Measurements from ENCODE around the gene RELCH.
A peak's percentile ranks its signal among the peaks of the same experiment; 100 is the strongest.

The RELCH gene

DNA sequence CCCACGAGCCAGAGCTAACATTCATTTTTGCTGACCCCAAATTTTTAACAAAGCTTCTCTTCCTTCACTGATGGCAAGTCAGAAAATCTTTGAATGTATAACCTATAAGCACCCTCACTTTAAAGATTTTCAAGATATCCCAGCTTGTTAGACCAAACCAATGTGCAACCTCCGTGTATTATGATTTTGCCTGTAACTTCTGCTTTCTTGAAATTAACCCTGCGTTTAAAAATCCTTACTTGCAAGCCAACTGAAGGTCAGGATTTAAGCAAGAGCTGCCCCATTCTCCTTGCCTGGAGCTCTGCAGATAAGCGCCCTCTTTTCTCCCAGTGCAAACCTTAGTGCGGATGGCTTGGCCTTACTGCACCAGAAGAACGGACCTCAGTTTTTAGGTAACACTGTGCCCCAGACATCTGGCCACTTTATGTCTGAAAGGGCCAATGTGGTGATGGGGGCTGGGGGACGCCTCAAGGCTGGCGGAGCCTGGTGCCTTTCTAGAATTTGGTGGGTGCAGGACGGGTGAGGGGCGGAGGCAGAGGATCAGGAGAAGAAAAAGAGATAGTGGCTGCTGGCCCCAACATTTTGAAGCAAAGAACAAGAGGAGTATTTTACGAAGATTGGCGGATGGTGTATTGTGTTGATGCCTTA, 137.2 kb downstream of the RELCH start:
- DNase-seq, result no peak

DNA sequence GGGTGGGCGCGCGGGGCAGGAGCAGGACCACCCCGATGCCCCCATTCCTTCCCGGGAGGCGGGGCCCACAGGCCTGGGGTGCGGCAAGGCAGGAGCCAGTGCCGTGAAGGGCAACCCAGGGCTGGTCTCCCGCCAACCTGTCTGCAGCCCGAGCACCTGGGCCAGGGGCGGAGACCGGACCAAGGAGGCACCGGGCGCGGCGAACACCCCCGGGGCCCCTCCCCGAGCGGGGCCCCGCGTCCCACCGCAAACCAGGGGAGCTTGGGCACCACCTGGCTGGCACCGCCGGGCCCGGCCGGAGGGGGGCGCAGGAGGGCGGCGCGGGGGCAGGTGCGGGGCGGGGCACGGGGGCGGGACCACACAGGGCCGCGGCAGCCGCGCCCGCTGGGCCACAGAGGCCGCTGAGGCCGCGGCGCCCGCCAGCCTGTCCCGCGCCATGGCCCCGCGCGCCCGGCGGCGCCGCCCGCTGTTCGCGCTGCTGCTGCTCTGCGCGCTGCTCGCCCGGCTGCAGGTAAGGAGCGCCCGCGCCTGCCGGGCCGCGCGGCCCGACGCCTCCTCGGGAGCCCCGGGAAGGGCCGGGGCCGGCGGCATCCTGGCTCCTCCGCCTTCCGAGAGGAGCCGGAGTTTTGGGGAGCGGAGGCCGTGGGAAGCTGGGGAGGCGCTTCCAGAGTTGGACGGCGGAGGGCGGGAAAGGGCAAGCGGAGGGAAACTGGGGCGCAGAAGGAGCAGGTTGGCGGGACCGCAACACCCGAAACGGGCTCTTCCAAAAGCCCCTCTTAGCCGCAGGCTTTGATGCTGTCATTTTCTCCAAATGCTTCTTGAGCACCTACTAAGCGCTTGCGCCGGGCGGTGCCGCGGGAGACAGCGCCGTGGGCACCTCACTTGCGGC, 138.1 kb downstream of the RELCH start, which contains the start of gene TNFRSF11A:
Gene TNFRSF11A (plus strand): TSS at position 394 of the 889 bp plus-strand sequence. CDS start 43 bp downstream, at position 437.
- no peak for DNase-seq

DNA sequence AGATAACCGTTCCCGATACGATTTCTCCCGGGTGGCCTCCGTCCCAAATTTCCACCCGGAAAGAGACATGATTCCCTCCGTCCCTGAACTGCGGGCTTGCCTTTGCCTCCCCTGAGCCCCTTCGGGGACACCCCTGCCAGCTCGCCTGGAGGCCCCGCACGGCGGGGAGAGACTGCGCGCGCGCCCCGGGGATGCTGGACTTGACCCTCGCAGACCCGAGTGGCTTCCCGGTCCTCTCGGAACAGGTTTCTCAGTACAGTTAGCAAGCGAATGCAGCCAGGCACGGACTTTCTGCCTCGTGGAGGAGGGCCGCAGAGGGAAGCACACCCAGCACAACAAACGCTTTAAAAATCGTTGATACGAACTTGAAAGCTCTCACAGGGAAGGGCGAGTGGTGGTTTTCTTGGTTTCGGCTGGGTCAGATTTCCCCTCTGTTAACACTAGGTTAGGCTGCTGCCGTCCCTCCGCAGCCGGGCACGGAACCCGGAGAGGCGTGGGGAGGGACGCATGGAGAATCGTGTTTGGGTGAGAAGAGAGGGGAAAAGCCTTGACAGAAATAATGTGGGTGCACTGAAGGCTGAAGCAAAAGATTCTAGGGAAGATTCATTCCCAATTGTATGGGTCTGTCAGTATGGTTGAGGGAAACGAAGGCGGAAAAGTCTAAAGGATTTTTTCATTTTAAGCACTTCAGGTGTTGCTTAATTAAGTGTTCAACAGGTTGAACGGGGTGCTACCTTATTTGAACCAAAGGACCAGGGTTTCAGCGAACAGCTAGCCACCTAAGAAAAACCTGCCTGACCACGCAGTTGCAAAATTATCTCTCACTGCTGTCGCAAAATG, 139.0 kb downstream of the RELCH start:
- DNase-seq, result no peak

DNA sequence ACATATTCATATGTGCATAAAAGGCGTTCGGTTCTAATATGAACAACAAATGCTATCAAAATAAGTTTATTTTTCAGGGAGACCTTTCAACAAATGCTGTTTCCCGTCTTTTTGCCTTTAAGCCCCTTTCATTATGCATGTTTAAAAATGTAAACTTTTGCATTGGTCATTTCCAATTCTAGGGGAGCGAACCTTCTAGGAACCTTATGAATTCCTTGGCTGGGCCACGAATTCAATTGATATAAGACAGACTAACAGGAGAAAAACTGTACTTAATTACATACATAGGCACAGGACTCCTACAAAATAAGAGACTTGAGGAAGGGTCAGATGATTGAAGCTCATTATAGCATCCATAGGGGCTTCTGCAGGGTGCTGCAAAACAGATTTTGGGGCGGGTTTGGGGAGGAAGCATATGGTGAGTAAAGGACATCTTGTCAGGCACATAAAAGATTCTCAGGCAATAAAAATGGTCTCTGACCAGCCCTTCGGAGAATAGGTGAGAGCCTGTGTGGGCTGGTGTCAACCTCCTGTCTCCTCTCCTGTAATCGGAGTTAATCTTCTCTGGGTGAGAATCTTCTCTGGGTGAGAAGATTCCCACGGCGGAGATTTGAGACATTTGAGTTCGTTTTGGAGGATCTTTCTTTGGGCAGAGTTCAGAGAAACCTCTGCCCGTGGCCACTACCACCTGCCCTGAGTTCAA, 139.7 kb downstream of the RELCH start:
- no peak for DNase-seq

DNA sequence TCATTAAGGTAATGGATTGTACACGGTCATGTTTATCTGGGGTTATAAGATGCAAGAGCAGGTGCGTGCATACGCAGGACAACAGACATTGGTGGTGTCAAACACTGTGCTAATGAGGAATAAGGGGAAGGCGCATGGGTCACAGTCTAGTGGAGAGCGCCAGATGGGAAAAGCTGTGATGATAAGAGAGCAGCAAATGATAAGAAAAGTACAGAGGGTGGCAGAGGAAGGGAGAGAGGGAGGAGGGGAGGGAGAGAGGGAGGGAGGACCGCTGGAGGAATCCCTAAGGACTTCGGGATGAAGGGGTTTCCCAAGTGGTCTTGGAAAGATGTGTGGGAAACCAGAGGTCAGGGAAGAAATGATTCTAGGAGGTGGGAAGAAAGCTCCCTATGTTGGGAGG, 140.9 kb downstream of the RELCH start:
- no peak for DNase-seq

DNA sequence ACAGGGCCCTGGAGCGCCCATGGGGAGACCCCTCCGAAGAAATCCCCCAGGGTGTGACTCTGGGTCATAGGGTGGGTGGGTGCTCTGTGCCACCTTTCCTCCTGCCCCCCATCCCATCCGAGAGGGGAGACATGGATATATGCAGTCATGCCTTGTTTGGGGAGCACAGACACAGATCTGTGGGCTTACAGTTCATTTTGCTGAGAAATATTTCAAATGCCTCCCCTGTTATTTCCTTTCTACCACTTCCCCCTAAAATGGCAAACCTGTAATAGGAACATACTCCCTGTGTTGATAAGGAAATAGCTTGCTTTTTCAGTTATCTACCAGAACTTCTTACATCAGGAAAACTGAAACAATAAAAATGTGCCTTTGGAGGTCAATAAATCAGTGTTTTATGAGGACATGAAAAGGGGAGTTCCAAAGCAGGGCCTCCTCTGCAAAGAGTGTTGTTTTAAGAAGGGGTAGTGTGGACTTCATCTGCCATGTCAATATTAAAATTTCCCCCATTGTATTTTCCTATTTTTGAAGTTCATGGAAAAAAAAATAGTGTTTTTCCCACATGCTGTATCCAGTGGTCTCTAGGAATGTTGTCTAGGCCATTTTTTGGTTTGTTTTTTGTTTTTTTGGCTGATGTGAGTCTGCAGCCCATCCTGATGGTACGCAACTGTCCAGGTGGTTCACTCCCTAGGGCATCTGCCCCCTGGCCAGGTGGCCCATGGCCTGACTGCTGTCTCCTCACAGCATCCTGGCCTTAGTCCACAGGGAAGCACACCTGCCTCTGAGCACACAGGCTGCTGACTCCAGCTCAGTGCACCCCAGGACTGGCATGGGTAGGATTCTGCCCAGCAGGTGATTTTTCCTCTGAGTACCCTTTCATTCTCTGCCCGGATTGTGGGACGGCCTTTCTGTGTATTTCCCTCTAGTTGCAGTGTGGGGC, 141.8 kb downstream of the RELCH start:
- no peak for DNase-seq

DNA sequence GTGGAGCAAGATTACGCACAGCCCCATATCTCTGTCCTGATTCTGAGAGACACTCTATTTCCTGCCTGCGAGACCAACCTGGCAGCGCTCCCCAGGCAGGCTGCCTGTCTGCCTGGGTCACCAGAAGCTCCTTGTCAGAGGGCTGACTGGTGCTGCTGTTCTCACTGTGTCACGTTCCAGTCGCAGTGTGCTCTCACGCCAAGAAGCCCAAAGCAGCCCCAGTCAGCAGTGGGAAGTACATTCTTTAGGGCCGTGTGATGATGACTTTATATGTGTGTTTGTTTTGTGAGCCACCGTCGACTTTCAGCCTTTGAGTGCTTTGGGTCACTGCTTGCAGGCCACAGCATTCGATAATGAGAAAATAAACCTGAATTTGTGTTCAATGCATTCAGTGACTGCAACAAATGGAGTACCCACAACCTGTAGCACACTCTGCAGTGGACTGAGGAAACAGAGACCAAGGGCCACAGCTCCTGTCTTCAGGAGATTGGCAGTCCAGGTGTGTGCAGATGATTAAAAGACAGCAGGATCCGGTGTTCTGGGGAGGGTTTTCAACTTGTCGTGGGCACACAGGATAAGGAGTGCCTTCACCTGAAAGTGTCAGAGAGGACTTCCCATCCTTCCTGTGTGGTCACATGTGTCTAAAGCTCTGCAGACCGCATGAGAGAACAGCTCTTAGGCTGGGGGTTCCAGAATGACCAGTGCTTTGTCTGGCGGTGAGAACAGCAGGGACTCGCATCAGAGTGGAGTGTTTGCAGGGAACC, 142.8 kb downstream of the RELCH start:
- DNase-seq, result no peak

DNA sequence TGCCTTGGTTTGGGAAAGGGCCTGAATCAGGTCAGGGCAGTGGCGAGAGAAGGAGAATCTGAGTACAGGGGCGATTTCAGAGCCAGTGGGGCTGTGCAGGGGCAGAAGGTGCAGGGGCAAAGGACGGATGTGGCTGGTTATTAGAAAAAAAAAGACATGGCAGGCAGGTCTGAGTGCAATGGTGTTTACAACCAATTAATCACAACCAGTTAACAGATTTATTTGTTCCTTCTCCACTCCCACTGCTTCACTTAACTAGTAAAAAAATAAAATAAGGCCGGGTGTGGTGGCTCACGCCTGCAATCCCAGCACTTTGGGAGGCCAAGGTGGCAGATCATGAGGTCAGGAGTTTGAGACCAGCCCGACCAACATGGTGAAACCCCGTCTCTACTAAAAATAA, 143.6 kb downstream of the RELCH start:
- DNase-seq, result no peak

DNA sequence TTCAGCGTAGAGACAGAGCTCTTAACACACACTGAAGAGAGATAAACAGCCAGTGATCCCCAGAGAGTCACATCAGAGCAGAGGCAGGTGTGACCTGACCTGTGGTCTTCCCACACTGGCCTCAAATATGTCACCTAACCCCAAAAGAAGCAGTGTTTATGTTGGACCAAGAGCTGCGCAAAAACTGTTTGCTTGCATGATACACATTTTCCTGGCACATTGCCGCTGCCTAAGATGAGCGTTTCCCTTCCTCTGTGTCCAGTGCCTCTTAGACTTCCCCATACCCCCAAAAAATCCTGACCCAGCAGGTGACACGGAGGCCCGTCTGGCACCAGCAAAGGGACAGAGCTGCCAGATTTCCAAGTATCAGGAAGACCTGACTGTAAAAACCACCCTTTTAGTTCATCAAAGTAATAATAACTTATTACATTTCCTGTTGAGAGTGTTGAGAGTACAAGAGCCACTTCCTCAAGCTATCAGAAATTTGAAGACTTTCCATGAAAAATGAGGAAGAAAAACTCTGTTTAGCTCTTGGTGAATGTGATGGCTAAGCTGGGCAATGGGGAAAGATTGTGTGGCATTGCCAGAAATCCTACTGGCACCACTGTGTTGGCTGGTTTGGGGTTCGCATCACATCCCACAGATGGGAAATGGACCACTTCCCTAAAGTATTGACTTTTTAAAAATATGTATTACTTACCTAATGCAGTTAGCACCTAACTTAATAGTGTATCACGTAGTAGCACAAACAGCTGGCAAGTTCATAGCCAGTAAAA, 144.7 kb downstream of the RELCH start:
- no peak for DNase-seq

DNA sequence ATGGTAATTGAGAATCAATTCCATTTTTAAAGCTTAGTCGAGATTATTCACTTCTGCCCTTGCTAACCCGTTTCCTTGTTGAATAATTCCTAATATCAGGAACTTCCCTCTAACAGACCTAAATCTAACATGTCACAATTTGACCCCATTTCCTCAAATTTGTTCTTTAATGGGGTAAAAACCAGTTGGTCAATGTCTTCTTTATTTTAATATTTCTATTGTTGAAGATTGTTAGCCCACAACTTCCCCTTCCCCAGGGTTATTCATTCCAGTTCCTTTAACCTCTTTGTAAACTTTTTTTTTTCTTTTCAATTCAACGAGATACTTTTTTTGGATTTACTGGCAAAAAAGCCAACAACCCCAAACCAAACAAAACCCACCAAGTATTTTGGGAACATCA, 145.4 kb downstream of the RELCH start:
- no peak for DNase-seq

DNA sequence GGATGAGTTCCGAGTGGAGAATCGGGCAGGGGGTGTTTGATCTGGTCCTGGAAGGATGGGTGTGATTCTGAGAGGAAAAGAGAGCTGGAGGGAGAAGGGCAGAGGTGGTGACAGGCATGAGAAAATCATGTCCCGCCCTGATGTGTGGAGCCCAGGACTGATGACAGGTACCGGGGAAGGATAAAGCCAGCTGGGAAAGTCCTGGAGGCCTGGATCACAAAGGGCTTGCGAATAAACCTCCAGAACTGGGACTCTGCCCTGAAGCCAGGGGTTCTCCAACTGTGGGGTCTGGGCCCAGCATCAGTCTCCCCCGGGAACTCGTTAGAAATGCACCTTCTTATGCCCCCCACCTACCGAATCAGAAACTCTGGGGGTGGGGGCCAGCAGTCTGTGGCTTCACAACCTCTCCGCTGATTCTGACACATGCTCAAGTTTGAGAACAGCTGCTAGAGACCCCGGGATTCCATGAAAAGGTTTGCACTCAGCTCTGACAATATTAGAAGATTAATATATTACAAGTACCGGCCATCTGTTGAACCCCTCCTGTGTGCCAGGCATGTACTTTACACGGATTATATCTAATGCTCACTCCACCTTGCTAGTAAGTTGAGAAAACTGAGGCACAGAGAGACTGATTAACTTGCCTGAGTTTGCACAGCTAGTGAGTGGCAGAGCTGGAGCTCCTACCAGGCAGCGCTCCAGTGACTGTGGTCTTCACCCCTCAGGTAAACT, 146.1 kb downstream of the RELCH start:
- peak; percentile 95 for DNase-seq

DNA sequence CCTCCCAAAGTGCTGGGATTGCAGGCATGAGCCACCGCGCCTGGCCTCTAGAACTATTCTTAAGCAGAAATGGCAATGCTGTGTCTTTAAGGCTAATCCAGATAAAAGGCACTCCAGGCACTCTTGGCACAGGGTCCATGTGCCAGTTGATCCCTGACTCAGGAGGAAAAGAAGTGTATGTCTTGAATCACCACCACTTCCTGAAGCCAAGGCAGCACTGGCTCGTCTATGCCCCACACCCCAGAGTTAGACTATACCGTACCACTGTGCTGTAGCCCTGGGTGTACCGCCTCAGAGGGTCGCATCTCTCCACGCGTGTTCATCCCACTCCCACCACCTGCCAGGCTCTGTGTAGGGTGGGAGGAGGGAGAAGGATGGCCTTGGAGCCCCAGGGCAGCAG, 147.1 kb downstream of the RELCH start:
- peak; percentile 65 for DNase-seq

DNA sequence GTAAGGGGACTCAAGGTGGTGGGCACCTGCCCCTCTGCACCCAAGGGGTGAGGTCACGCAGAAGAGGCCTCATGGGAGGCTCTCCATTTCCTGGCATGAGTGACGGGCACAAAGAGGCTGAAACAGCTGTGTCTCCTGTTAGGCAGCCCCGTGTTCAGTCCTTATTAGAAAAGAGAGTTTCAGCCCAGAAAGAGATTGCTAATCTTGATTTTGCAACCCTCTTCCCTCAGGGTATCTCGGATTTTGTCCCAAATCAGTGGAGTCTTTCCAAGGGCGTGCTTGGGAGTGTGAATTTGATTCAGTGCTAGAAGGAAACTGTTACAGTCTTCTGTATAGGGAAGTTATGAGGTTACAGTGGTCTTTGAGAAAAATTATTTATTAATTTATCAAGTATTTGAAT, 148.4 kb downstream of the RELCH start:
- DNase-seq, result no peak

DNA sequence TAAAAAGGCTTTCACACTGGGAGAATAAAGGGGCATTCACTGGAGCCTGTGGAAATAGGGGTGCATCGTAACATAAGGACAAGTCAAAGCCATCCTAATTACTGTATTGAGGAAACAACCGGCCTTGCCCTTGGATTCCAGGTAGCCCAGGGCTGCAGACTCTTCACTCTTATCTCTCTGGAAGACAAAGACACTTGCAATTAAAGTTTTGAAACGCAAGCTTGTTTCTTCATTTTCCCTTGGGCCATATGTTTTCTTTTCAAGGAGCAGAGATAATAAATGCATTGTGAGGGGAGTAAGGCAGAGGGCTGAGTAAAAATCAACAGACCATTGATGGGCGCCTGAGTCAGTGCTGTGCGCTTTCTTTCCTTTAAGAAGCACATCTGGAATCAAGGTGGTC, 149.6 kb downstream of the RELCH start:
- DNase-seq, result no peak

DNA sequence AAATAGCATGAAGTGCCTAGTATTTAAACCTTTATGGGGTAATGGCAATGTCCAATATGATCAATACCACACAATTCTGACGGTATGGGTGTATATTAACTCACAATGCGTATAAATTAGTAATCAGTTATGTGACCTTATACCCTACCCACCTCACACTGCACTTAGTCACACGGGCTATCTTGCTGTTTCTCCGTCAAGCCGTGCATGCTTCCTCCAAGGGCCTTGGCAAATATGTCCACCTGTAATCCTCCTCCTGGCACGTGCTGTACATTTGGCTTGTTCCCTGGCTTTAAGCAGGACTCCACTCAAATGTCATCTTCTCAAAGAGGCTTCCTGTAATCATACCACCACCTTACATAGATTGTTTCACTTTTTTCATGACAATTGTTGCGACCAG, 150.3 kb downstream of the RELCH start:
- no peak for DNase-seq

DNA sequence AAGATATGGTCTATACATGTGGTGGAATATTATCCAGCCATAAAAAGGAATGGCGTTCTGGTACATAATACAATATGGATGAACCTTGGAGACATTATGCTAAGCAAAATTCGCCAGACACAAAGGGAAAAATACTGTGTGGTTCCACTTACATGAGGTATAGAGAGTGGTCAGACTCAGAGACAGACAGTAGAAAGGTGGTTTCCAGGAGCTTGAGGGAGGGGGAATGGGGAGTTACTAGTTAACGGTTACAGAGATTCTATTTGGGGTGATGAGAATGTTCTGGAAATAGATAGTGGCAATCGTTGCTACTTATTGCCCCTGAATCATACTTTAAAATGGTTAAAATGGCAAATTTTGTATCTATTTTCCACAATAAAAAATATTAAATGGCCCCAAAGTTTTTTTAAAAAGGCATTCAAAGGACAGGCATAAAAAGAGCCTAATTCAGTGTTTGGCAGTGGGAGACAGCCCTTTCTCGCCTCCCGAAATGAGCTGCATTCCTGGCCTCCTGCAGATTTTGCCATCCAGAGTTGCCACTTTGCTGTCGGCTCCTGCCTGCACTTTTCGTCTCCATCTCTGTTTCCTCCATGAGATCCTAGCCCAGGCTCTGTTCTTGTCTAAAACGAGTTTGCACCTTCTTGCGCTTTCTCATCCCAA, 151.5 kb downstream of the RELCH start:
- DNase-seq, result no peak

DNA sequence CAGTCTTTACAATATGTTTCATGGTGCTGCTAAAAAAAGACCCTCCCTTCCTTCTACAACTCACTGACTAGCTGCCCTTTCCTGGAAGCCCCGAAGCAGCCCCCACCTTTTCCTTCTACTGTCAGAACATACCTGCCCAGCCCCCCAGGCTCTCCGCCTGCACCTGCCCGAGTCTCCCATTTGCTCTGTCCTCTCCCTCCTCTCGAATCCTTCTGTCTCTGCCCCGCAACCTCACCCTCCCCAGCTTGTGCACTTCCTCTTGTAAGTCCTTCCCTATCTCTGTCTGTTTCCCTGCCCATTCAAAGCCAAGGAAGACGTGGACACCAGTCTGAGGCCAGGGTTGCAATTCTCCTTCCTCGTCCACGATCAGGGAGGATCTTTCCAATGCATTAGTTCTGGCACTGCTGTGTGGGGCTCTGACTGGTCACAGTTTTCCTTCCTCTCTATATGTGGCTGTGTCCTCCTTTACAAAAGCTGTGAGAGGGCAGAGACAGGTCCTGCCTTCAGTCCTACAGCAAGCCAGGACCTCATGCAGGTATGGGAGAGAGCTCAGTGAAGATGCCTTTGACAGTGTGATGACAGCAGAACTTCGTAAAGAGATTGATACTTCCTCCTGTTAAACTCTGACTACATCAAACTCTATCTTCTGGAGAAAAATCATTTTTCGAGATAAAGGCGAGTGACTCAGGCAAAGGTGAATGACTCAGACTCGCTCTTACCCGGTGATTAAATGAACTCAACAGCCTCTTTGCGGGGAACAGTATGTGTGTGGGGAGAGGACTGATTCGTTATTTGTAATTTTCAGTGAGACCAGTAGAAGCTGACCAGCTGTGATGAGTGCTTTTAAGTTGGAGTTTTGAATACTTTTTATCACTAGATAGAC, 152.3 kb downstream of the RELCH start:
- no peak for DNase-seq

DNA sequence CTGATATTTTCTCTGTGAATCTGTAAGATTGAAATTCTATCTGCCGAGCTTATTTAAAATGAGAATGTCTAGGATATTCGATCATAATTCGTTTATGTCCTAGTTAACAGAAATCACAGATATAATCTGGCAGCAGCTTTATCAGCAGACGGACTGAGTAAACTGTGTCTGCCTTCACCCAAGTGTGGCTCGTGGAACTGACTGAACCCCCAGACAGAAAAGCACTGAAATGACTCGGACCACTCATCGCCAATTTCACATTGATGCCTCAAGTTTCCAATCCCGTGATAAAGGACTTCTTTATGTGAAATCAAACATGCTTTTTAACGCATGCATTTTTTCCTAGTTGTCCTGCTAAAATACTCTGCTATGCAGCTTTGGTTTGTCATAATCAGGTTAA, 153.9 kb downstream of the RELCH start:
- no peak for DNase-seq

All from NCI-H524 treated with DMSO at 0.1 percent for 48 hours (cell line).